Peyer's patch (tissue), 4 donors: ENCODE measurements around the gene AFDN. TPM values are rescaled to one million over a fixed set of nuclear protein-coding genes. Genes with fewer than 3 reads are reported as not detected.

Experiments used
- DNase-seq, 3 donors: peaks; one replicate each; pipeline ENCODE4 v3.0.0-alpha.2; 2017 to 2019
- H3K27ac ChIP-seq, 4 donors: fragments of 200-600 bp; sonication (generic); one replicate each; pipeline ENCODE4 v1.5.1; 2016 to 2019
- H3K27me3 ChIP-seq, 2 donors: fragments of 200-600 bp; sonication (generic); one replicate each; pipeline ENCODE4 v1.5.1; 2019
- H3K36me3 ChIP-seq, 3 donors: fragments of 200-600 bp; sonication (generic); one replicate each; pipeline ENCODE4 v1.5.1; 2016 to 2019
- H3K4me1 ChIP-seq, 4 donors: fragments of 200-600 bp; sonication (generic); one replicate each; pipeline ENCODE4 v1.5.1; 2016 to 2019
- H3K4me3 ChIP-seq, 4 donors: fragments of 200-600 bp; sonication (generic); 1 replicate in 3 of 4; 2 replicates in 1 of 4; pipeline ENCODE4 v1.5.1; 2016 to 2019; ENCODE audit warnings: mild to moderate bottlenecking in 1 of 4
- H3K9me3 ChIP-seq, 4 donors: fragments of 200-600 bp; sonication (generic); one replicate each; pipeline ENCODE4 v1.5.1; 2016 to 2019; ENCODE audit warnings: mild to moderate bottlenecking in 1 of 4
- CTCF ChIP-seq, 6 experiments: fragments of 450-650 bp in 4 of 6; fragments of 200-600 bp in 2 of 6; sonication (generic) in 1 of 6; IDR thresholded peaks; one replicate each; pipeline ENCODE4 v1.5.1; 2017 to 2019; ENCODE audit warnings: antibody characterized with exemption in 6 of 6, mild to moderate bottlenecking in 3 of 6, moderate library complexity in 1 of 6
- POLR2A ChIP-seq, 2 donors: fragments of 450-650 bp; IDR thresholded peaks; one replicate each; pipeline ENCODE4 v1.5.1; 2017; ENCODE audit warnings: antibody characterized with exemption in 2 of 2, mild to moderate bottlenecking in 2 of 2, moderate library complexity in 2 of 2
- total RNA-seq, 4 donors: library from RNA; depleted of rRNA; stranded (reverse); fragments of >200 nt; gene quantifications; one replicate each; pipeline ENCODE4 v1.1.0, GENCODE V29; 2016

Gene AFDN
- total RNA-seq, 4 donors from 2014 or later: 265 to 326 (median 313) TPM

GRCh38 chr6:167824591-167825331, 1.9 kb upstream of the AFDN start:
- H3K27ac ChIP-seq: no peak overlapping the region
- no peak overlapping the region for H3K4me3 ChIP-seq
- DNase-seq: no peak
- TF ChIP-seq POLR2A (IDR thresholded peaks at IDR 0.05) (no peak), CTCF (IDR thresholded peaks at IDR 0.05) (no peak)
- peaks cover 0 to 18% (median 6%) of the 10 kb centered on the region in 4 donors for H3K4me1 ChIP-seq
- no peaks in the 10 kb centered on the region for H3K36me3 ChIP-seq
- H3K9me3 ChIP-seq: no peaks in the 10 kb centered on the region
- H3K27me3 ChIP-seq: no peaks in the 10 kb centered on the region

GRCh38 chr6:167825332-167826229, 1.1 kb upstream of the AFDN start:
- H3K9me3 ChIP-seq: no peaks in the 10 kb centered on the region

GRCh38 chr6:167826230-167826895, 348 bp upstream of the AFDN start:
- no peaks in the 10 kb centered on the region for H3K27me3 ChIP-seq
- H3K9me3 ChIP-seq: no peaks in the 10 kb centered on the region
- H3K4me3 ChIP-seq: peak overlapping the region; percentile 59 to 91 (median 66)
- peaks cover 0 to 21% (median 6%) of the 10 kb centered on the region in 4 donors for H3K4me1 ChIP-seq
- H3K36me3 ChIP-seq: no peaks in the 10 kb centered on the region
- peak overlapping the region; percentile 49 to 96 (median 72) for H3K27ac ChIP-seq
- TF ChIP-seq POLR2A (IDR thresholded peaks at IDR 0.05): peak; percentile 33 to 65
- peak in 4 of 6 experiments; percentile 32 to 82 (median 76) for TF ChIP-seq CTCF (IDR thresholded peaks at IDR 0.05)
- peak; percentile 59 to 89 (median 87) for DNase-seq

More at GRCh38 chr6:167825332-167826229, 1.1 kb upstream of the AFDN start:
- TF ChIP-seq POLR2A (IDR thresholded peaks at IDR 0.05) (peak in 1 of 2 donors; percentile 46), CTCF (IDR thresholded peaks at IDR 0.05) (no peak)
- peak overlapping the region; percentile 59 to 91 (median 66) for H3K4me3 ChIP-seq
- no peaks in the 10 kb centered on the region for H3K27me3 ChIP-seq
- peaks cover 0 to 21% (median 6%) of the 10 kb centered on the region in 4 donors for H3K4me1 ChIP-seq
- DNase-seq: peak; percentile 56 to 89 (median 89)
- H3K27ac ChIP-seq: peak overlapping the region; percentile 49 to 96 (median 72)
- no peaks in the 10 kb centered on the region for H3K36me3 ChIP-seq

- Histone ChIP-seq H3K36me3 (no peaks in the 10 kb centered on the region), H3K4me1 (peaks cover 0 to 31% (median 6%) of the 10 kb centered on the region in 4 donors), H3K27me3 (no peaks in the 10 kb centered on the region), H3K9me3 (no peaks in the 10 kb centered on the region), H3K4me3 (peak overlapping the region; percentile 54 to 91 (median 66)), H3K27ac (peak overlapping the region; percentile 11 to 96 (median 74))
- peak in 2 of 3 donors; percentile 73 to 79 for DNase-seq
- TF ChIP-seq POLR2A (IDR thresholded peaks at IDR 0.05): peak; percentile 13 to 31
- peak in 1 of 6 experiments; percentile 11 for TF ChIP-seq CTCF (IDR thresholded peaks at IDR 0.05)
Measured at GRCh38 chr6:167827583-167828324, 1.0 kb downstream of the AFDN start.
